HG02798 (cell line): ENCODE results near the gene TGM2.

Source experiments
- ATAC-seq: cut with Tn5 transposase; IDR thresholded peaks from one replicate; pipeline ENCODE4 v1.9.1; 2021; ENCODE audit warnings: mild to moderate bottlenecking; ENCODE audit not compliant: unreplicated experiment, poor library complexity

Gene TGM2

GRCh38 chr20:38147163-38147562 lies 17.9 kb downstream of the TGM2 start:
- no peak for ATAC-seq

- ATAC-seq, result no peak
Observed at GRCh38 chr20:38146628-38147027, 18.4 kb downstream of the TGM2 start.

GRCh38 chr20:38146156-38146555 lies 18.9 kb downstream of the TGM2 start:
- ATAC-seq, result no peak

- ATAC-seq, result no peak
Observed at GRCh38 chr20:38145729-38146075, 19.4 kb downstream of the TGM2 start.

- ATAC-seq, result no peak
Observed at GRCh38 chr20:38144974-38145728, 19.9 kb downstream of the TGM2 start.

GRCh38 chr20:38144598-38144973 lies 20.5 kb downstream of the TGM2 start:
- ATAC-seq, result no peak

GRCh38 chr20:38143646-38144554 lies 21.2 kb downstream of the TGM2 start:
- no peak for ATAC-seq

GRCh38 chr20:38143238-38143645 lies 21.8 kb downstream of the TGM2 start:
- no peak for ATAC-seq

- no peak for ATAC-seq
Observed at GRCh38 chr20:38141889-38142494, 23.1 kb downstream of the TGM2 start.

GRCh38 chr20:38141204-38141888 lies 23.7 kb downstream of the TGM2 start:
- ATAC-seq, result no peak

- no peak for ATAC-seq
Observed at GRCh38 chr20:38139977-38140753, 24.9 kb downstream of the TGM2 start.

GRCh38 chr20:38139156-38139912 lies 25.7 kb downstream of the TGM2 start:
- ATAC-seq, result no peak

- ATAC-seq, result no peak
Observed at GRCh38 chr20:38138086-38138778, 26.8 kb downstream of the TGM2 start.

GRCh38 chr20:38137441-38138037 lies 27.5 kb downstream of the TGM2 start:
- ATAC-seq, result no peak

GRCh38 chr20:38136421-38137245 lies 28.4 kb downstream of the TGM2 start:
- ATAC-seq, result no peak

GRCh38 chr20:38135651-38136420 lies 29.2 kb downstream of the TGM2 start:
- no peak for ATAC-seq

- ATAC-seq, result no peak
Observed at GRCh38 chr20:38135271-38135650, 29.8 kb downstream of the TGM2 start.
